Fibroblast of lung (primary cell): ENCODE measurements around the gene CHSY1. TPM values are rescaled to one million over a fixed set of nuclear protein-coding genes. Genes with fewer than 3 reads are reported as not detected.
"Not testable (repeated sequence)": the region's sequence is repeated elsewhere in the genome, so short reads cannot be mapped to it uniquely, and the experiment has no call there.

Experiments
- DNase-seq, 2 donors: peaks; one replicate each; pipeline versions ENCODE4 v3.0.0 to v3.0.0-alpha.2; 2010; ENCODE audit warnings: low read depth in 2 of 2
- H2AFZ ChIP-seq: 2 replicates; pipeline ENCODE4 v1.5.1; 2012; ENCODE audit warnings: low read length, control low read depth, inconsistent platforms
- H3K27ac ChIP-seq: 2 replicates; pipeline ENCODE4 v1.5.1; 2011; ENCODE audit warnings: low read length, control low read depth; ENCODE audit not compliant: insufficient read depth
- H3K27me3 ChIP-seq: 2 replicates; pipeline ENCODE4 v1.5.1; 2011; ENCODE audit warnings: mild to moderate bottlenecking, low read length; ENCODE audit not compliant: control insufficient read depth, insufficient read depth
- H3K36me3 ChIP-seq: 2 replicates; pipeline ENCODE4 v1.5.1; 2011; ENCODE audit warnings: low read length; ENCODE audit not compliant: control insufficient read depth, insufficient read depth
- H3K4me1 ChIP-seq: 2 replicates; pipeline ENCODE4 v1.5.1; 2011; ENCODE audit warnings: low read length; ENCODE audit not compliant: control insufficient read depth, insufficient read depth; ENCODE audit errors: extremely low read depth
- H3K4me2 ChIP-seq: 2 replicates; pipeline ENCODE4 v1.5.1; 2011; ENCODE audit warnings: low read length, control low read depth; ENCODE audit not compliant: insufficient read depth; ENCODE audit errors: extremely low read depth
- H3K4me3 ChIP-seq, 4 experiments: fragments of 200-600 bp in 1 of 4; sonication (generic) in 1 of 4; replicated peaks in 1 of 4; 2 replicates each; pipeline ENCODE4 v1.5.1; 2011 to 2016; ENCODE audit warnings: low read length in 4 of 4, low read depth in 3 of 4, mild to moderate bottlenecking in 3 of 4, control low read depth in 2 of 4, inconsistent platforms in 1 of 4, mixed read lengths in 1 of 4; ENCODE audit not compliant: insufficient read depth in 1 of 4; ENCODE audit errors: control extremely low read depth in 1 of 4
- H3K79me2 ChIP-seq: 2 replicates; pipeline ENCODE4 v1.5.1; 2012; ENCODE audit warnings: mild to moderate bottlenecking, low read length, inconsistent platforms; ENCODE audit not compliant: control insufficient read depth, insufficient read depth
- H3K9ac ChIP-seq: 2 replicates; pipeline ENCODE4 v1.5.1; 2011; ENCODE audit warnings: mild to moderate bottlenecking, low read length, control low read depth; ENCODE audit not compliant: insufficient read depth
- H3K9me3 ChIP-seq: 2 replicates; pipeline ENCODE4 v1.5.1; 2012; ENCODE audit warnings: low read depth, low read length; ENCODE audit not compliant: control insufficient read depth, insufficient read depth
- H4K20me1 ChIP-seq: 2 replicates; pipeline ENCODE4 v1.5.1; 2011; ENCODE audit warnings: low read length; ENCODE audit not compliant: control insufficient read depth, insufficient read depth; ENCODE audit errors: extremely low read depth
- EZH2 ChIP-seq: IDR thresholded peaks from 2 replicates; pipeline ENCODE4 v1.5.1; 2012; ENCODE audit warnings: low read length, control low read depth, mild to moderate bottlenecking; ENCODE audit errors: missing control alignments
- polyA plus RNA-seq, 2 donors: library from polyadenylated mRNA; depleted of rRNA in 1 of 2; stranded (reverse) in 1 of 2; unstranded in 1 of 2; fragments of >200 nt; gene quantifications; 2 replicates each; pipeline ENCODE4 v1.2.1, GENCODE V29; 2011 to 2012; ENCODE audit warnings: missing spikeins in 1 of 2
- total RNA-seq: library from RNA; depleted of rRNA; stranded (reverse); fragments of >200 nt; gene quantifications from 2 replicates; pipeline ENCODE4 v1.2.1, GENCODE V29; 2014

The CHSY1 gene
- total and polyA plus RNA-seq, 2 donors (not counting 1 experiment from before 2014, with no cell fraction given), result 28.6 to 57.0 TPM

GRCh38 chr15:101126618-101127505, 125.0 kb downstream of the CHSY1 start:
- Histone ChIP-seq H3K4me1 (peaks cover 23% of the 10 kb centered on the region), H3K4me3 (no peak overlapping the region), H3K36me3 (no peaks in the 10 kb centered on the region), H3K4me2 (peak overlapping the region; percentile 20), H4K20me1 (no peaks in the 10 kb centered on the region), H2AFZ (no peak overlapping the region), H3K9ac (peak overlapping the region; percentile 61), H3K9me3 (no peaks in the 10 kb centered on the region), H3K27ac (peak overlapping the region; percentile 93), H3K27me3 (no peaks in the 10 kb centered on the region), H3K79me2 (no peaks in the 10 kb centered on the region)
- DNase-seq, result peak; percentile 69 to 78
- no peak for TF ChIP-seq EZH2

GRCh38 chr15:101125881-101126428, 125.9 kb downstream of the CHSY1 start:
- H3K9me3 ChIP-seq, H3K36me3 ChIP-seq, H3K27me3 ChIP-seq, H3K9ac ChIP-seq, H3K4me3 ChIP-seq, H4K20me1 ChIP-seq, H2AFZ ChIP-seq, H3K4me2 ChIP-seq, DNase-seq, H3K79me2 ChIP-seq: not testable (repeated sequence)
- Histone ChIP-seq H3K4me1 (peaks cover 23% of the 10 kb centered on the region), H3K27ac (peak overlapping the region; percentile 93)

Other genes starting within 250 kb of the CHSY1 start
- 59.8 and 66.2 TPM in 2 replicates for gene SELENOS, start 25.4 kb upstream of the CHSY1 start, total RNA-seq
- gene SELENOS, start 25.4 kb upstream of the CHSY1 start, polyA plus RNA-seq, result 105 and 130 TPM in 2 replicates
- gene SNRPA1, start 43.2 kb upstream of the CHSY1 start, total RNA-seq, result 7.7 and 12.9 TPM in 2 replicates
- gene SNRPA1, start 43.2 kb upstream of the CHSY1 start, polyA plus RNA-seq, result 90.3 and 118 TPM in 2 replicates
- 0.83 and 1.0 TPM in 2 replicates for gene PCSK6, start 237.7 kb upstream of the CHSY1 start, total RNA-seq
- 0.02 and 1.5 TPM in 2 replicates for gene PCSK6, start 237.7 kb upstream of the CHSY1 start, polyA plus RNA-seq